Mesendoderm (in vitro differentiated cells): Measurements from ENCODE around the gene SNRNP40.

Experiments
- DNase-seq: peaks from one replicate; pipeline ENCODE4 v3.0.0; 2013
- H2AK5ac ChIP-seq: 2 replicates; pipeline ENCODE4 v1.6.1; 2013; ENCODE audit warnings: low read length, inconsistent platforms
- H2BK120ac ChIP-seq: 2 replicates; pipeline ENCODE4 v1.6.1; 2013; ENCODE audit warnings: low read depth, mild to moderate bottlenecking, low read length, moderate library complexity, mixed read lengths
- H2BK15ac ChIP-seq: replicated peaks from 2 replicates; pipeline ENCODE4 v1.6.1; 2013; ENCODE audit warnings: low read depth, mild to moderate bottlenecking, moderate library complexity
- H2BK5ac ChIP-seq: 2 replicates; pipeline ENCODE4 v1.6.1; 2013; ENCODE audit warnings: low read length, inconsistent platforms
- H3K18ac ChIP-seq: 2 replicates; pipeline ENCODE4 v1.6.1; 2013; ENCODE audit warnings: mild to moderate bottlenecking, low read length, mixed read lengths
- H3K23ac ChIP-seq: one replicate; pipeline ENCODE4 v1.6.1; 2013; ENCODE audit warnings: low read length
- H3K27ac ChIP-seq: 2 replicates; pipeline ENCODE4 v1.5.1; 2013; ENCODE audit warnings: low read depth, mild to moderate bottlenecking, inconsistent platforms, low read length, moderate library complexity
- H3K27me3 ChIP-seq: 2 replicates; pipeline ENCODE4 v1.6.1; 2013; ENCODE audit warnings: low read length, control low read depth, mild to moderate bottlenecking, inconsistent platforms; ENCODE audit not compliant: insufficient read depth, poor library complexity
- H3K36me3 ChIP-seq: 2 replicates; pipeline ENCODE4 v1.6.1; 2013; ENCODE audit warnings: low read length, inconsistent platforms; ENCODE audit not compliant: control insufficient read depth, insufficient read depth
- H3K4ac ChIP-seq: one replicate; pipeline ENCODE4 v1.6.1; 2013; ENCODE audit warnings: low read depth, mild to moderate bottlenecking, low read length, moderate library complexity
- H3K4me1 ChIP-seq: 2 replicates; pipeline ENCODE4 v1.6.1; 2013; ENCODE audit warnings: low read depth, low read length, inconsistent platforms; ENCODE audit not compliant: control insufficient read depth
- H3K4me2 ChIP-seq: 2 replicates; pipeline ENCODE4 v1.6.1; 2013; ENCODE audit warnings: low read length
- H3K4me3 ChIP-seq: 2 replicates; pipeline ENCODE4 v1.5.1; 2013; ENCODE audit warnings: mild to moderate bottlenecking, low read length
- H3K56ac ChIP-seq: one replicate; pipeline ENCODE4 v1.6.1; 2013; ENCODE audit warnings: low read length
- H3K79me1 ChIP-seq: 2 replicates; pipeline ENCODE4 v1.6.1; 2013; ENCODE audit warnings: low read length, inconsistent platforms
- H3K79me2 ChIP-seq: 2 replicates; pipeline ENCODE4 v1.6.1; 2013; ENCODE audit warnings: mild to moderate bottlenecking, low read length; ENCODE audit not compliant: control insufficient read depth, insufficient read depth
- H3K9ac ChIP-seq: 2 replicates; pipeline ENCODE4 v1.6.1; 2013; ENCODE audit warnings: low read length, inconsistent platforms
- H4K5ac ChIP-seq: one replicate; pipeline ENCODE4 v1.6.1; 2013; ENCODE audit warnings: low read length
- H4K8ac ChIP-seq: one replicate; pipeline ENCODE4 v1.6.1; 2013; ENCODE audit warnings: low read depth, mild to moderate bottlenecking, control low read depth, low read length, moderate library complexity
- WGBS: extraction: QIAGEN DNeasy Blood & Tissue Kit; methylation state at CpG from one replicate; pipeline ENCODE4 v1.1.7; 2013; ENCODE audit warnings: low lambda C conversion rate, missing lambda C conversion rate; ENCODE audit not compliant: insufficient coverage; ENCODE audit errors: extremely low coverage; 5-methylcytosine and 5-hydroxymethylcytosine counted together

SNRNP40 gene

GRCh38 chr1:31261916-31262315 lies 34.7 kb downstream of the SNRNP40 start:
- H3K27ac ChIP-seq: no peak overlapping the region
- no peak overlapping the region for H3K18ac ChIP-seq
- H2AK5ac ChIP-seq: no peak overlapping the region
- no peak overlapping the region for H3K4ac ChIP-seq
- no peak overlapping the region for H4K8ac ChIP-seq
- H2BK15ac ChIP-seq: no peak overlapping the region
- H3K4me3 ChIP-seq: no peak overlapping the region
- no peak overlapping the region for H2BK5ac ChIP-seq
- H3K79me1 ChIP-seq: no peaks in the 10 kb centered on the region
- H3K23ac ChIP-seq: no peak overlapping the region
- H2BK120ac ChIP-seq: no peak overlapping the region
- no CpG with 5 or more reads among the region's 3 CpGs for WGBS
- peaks cover 2% of the 10 kb centered on the region for H3K36me3 ChIP-seq
- H3K79me2 ChIP-seq: no peaks in the 10 kb centered on the region
- no peak overlapping the region for H3K56ac ChIP-seq
- no peak for DNase-seq
- no peak overlapping the region for H4K5ac ChIP-seq
- no peak overlapping the region for H3K4me2 ChIP-seq
- no peaks in the 10 kb centered on the region for H3K27me3 ChIP-seq
- H3K9ac ChIP-seq: no peak overlapping the region
- no peaks in the 10 kb centered on the region for H3K4me1 ChIP-seq

- Histone ChIP-seq H3K4ac (no peak overlapping the region), H4K8ac (no peak overlapping the region), H3K36me3 (peaks cover 2% of the 10 kb centered on the region), H3K79me1 (no peaks in the 10 kb centered on the region), H3K4me1 (no peaks in the 10 kb centered on the region), H3K27ac (no peak overlapping the region), H4K5ac (no peak overlapping the region), H3K9ac (no peak overlapping the region), H3K56ac (no peak overlapping the region), H3K4me3 (no peak overlapping the region), H3K27me3 (no peaks in the 10 kb centered on the region), H3K4me2 (no peak overlapping the region), H2BK5ac (no peak overlapping the region), H2BK120ac (no peak overlapping the region), H2AK5ac (no peak overlapping the region), H2BK15ac (no peak overlapping the region), H3K79me2 (no peaks in the 10 kb centered on the region), H3K18ac (no peak overlapping the region), H3K23ac (no peak overlapping the region)
- DNase-seq: no peak
- WGBS: no CpG with 5 or more reads among the region's 3 CpGs
Measured at GRCh38 chr1:31259746-31260145, 36.8 kb downstream of the SNRNP40 start.

- no peaks in the 10 kb centered on the region for H3K4me1 ChIP-seq
- no peak overlapping the region for H3K4ac ChIP-seq
- no peaks in the 10 kb centered on the region for H3K79me2 ChIP-seq
- H3K36me3 ChIP-seq: no peaks in the 10 kb centered on the region
- no peak overlapping the region for H3K4me3 ChIP-seq
- no peak for DNase-seq
- H2BK15ac ChIP-seq: no peak overlapping the region
- no peak overlapping the region for H3K23ac ChIP-seq
- H3K27me3 ChIP-seq: no peaks in the 10 kb centered on the region
- no peak overlapping the region for H3K9ac ChIP-seq
- no peak overlapping the region for H3K18ac ChIP-seq
- H3K27ac ChIP-seq: no peak overlapping the region
- no peak overlapping the region for H2BK120ac ChIP-seq
- H3K79me1 ChIP-seq: no peaks in the 10 kb centered on the region
- H3K56ac ChIP-seq: no peak overlapping the region
- no peak overlapping the region for H4K5ac ChIP-seq
- WGBS: no CpG with 5 or more reads among the region's 1 CpG
- no peak overlapping the region for H4K8ac ChIP-seq
- H2BK5ac ChIP-seq: no peak overlapping the region
- H2AK5ac ChIP-seq: no peak overlapping the region
- no peak overlapping the region for H3K4me2 ChIP-seq
Measured at GRCh38 chr1:31258581-31258980, 38.0 kb downstream of the SNRNP40 start.

- no peak overlapping the region for H4K8ac ChIP-seq
- no peak overlapping the region for H3K23ac ChIP-seq
- H2BK120ac ChIP-seq: no peak overlapping the region
- H4K5ac ChIP-seq: no peak overlapping the region
- H3K9ac ChIP-seq: no peak overlapping the region
- WGBS: no CpG with 5 or more reads among the region's 1 CpG
- no peaks in the 10 kb centered on the region for H3K36me3 ChIP-seq
- no peak overlapping the region for H3K27ac ChIP-seq
- H2AK5ac ChIP-seq: no peak overlapping the region
- H3K18ac ChIP-seq: no peak overlapping the region
- no peaks in the 10 kb centered on the region for H3K4me1 ChIP-seq
- H3K79me2 ChIP-seq: no peaks in the 10 kb centered on the region
- H3K4ac ChIP-seq: no peak overlapping the region
- H2BK5ac ChIP-seq: no peak overlapping the region
- H3K56ac ChIP-seq: no peak overlapping the region
- no peak overlapping the region for H3K4me2 ChIP-seq
- no peaks in the 10 kb centered on the region for H3K79me1 ChIP-seq
- no peaks in the 10 kb centered on the region for H3K27me3 ChIP-seq
- H2BK15ac ChIP-seq: no peak overlapping the region
- no peak overlapping the region for H3K4me3 ChIP-seq
- DNase-seq: no peak
Measured at GRCh38 chr1:31257213-31257612, 39.4 kb downstream of the SNRNP40 start.

GRCh38 chr1:31249854-31250253 lies 46.7 kb downstream of the SNRNP40 start:
- Histone ChIP-seq H3K79me2 (no peaks in the 10 kb centered on the region), H3K4ac (no peak overlapping the region), H3K36me3 (no peaks in the 10 kb centered on the region), H3K4me2 (no peak overlapping the region), H2BK5ac (no peak overlapping the region), H4K5ac (no peak overlapping the region), H3K79me1 (no peaks in the 10 kb centered on the region), H3K27ac (no peak overlapping the region), H3K23ac (no peak overlapping the region), H4K8ac (no peak overlapping the region), H3K9ac (no peak overlapping the region), H2AK5ac (no peak overlapping the region), H2BK15ac (no peak overlapping the region), H3K18ac (no peak overlapping the region), H3K27me3 (no peaks in the 10 kb centered on the region), H3K4me1 (no peaks in the 10 kb centered on the region), H3K56ac (no peak overlapping the region), H3K4me3 (no peak overlapping the region), H2BK120ac (no peak overlapping the region)
- WGBS: no CpG with 5 or more reads among the region's 3 CpGs
- DNase-seq: no peak

- no peak overlapping the region for H3K4me3 ChIP-seq
- H2BK120ac ChIP-seq: no peak overlapping the region
- no peak overlapping the region for H3K4me2 ChIP-seq
- H2BK15ac ChIP-seq: no peak overlapping the region
- H4K8ac ChIP-seq: no peak overlapping the region
- no peak overlapping the region for H2AK5ac ChIP-seq
- no peaks in the 10 kb centered on the region for H3K79me2 ChIP-seq
- no peak for DNase-seq
- H3K18ac ChIP-seq: no peak overlapping the region
- H3K79me1 ChIP-seq: no peaks in the 10 kb centered on the region
- H3K23ac ChIP-seq: no peak overlapping the region
- no peaks in the 10 kb centered on the region for H3K36me3 ChIP-seq
- H3K4me1 ChIP-seq: no peaks in the 10 kb centered on the region
- no peak overlapping the region for H3K56ac ChIP-seq
- no peak overlapping the region for H3K27ac ChIP-seq
- H3K4ac ChIP-seq: no peak overlapping the region
- no peaks in the 10 kb centered on the region for H3K27me3 ChIP-seq
- no peak overlapping the region for H2BK5ac ChIP-seq
- no peak overlapping the region for H4K5ac ChIP-seq
- no peak overlapping the region for H3K9ac ChIP-seq
- WGBS: no CpG with 5 or more reads among the region's 4 CpGs
Measured at GRCh38 chr1:31248276-31248675, 48.3 kb downstream of the SNRNP40 start.
